Neural crest cell (in vitro differentiated cells): ENCODE results near the gene FNDC10. TPM values are rescaled to one million over a fixed set of nuclear protein-coding genes. Genes with fewer than 3 reads are reported as not detected.
"Not testable (repeated sequence)": the region's sequence is repeated elsewhere in the genome, so short reads cannot be mapped to it uniquely, and the experiment has no call there.

Experiments
- DNase-seq: peaks from one replicate; pipeline ENCODE4 v3.0.0; 2021; ENCODE audit warnings: low read depth, mixed read lengths, low spot score
- H3K27ac Mint-ChIP-seq: one replicate; pipeline ENCODE4 v1.8.0; 2021; ENCODE audit warnings: mild to moderate bottlenecking, mixed read lengths; ENCODE audit not compliant: unreplicated experiment
- H3K27me3 Mint-ChIP-seq: 2 replicates; pipeline ENCODE4 v1.8.0; 2021; ENCODE audit warnings: low read depth, mild to moderate bottlenecking, mixed read lengths
- H3K36me3 Mint-ChIP-seq: 2 replicates; pipeline ENCODE4 v1.8.0; 2021; ENCODE audit warnings: low read depth, mild to moderate bottlenecking, mixed read lengths
- H3K4me1 Mint-ChIP-seq: 2 replicates; pipeline ENCODE4 v1.8.0; 2021; ENCODE audit warnings: mixed read lengths
- H3K4me3 Mint-ChIP-seq: one replicate; pipeline ENCODE4 v1.8.0; 2021; ENCODE audit warnings: mild to moderate bottlenecking, mixed read lengths
- H3K9me3 Mint-ChIP-seq: 2 replicates; pipeline ENCODE4 v1.8.0; 2021; ENCODE audit warnings: mixed read lengths
- total RNA-seq: library from RNA; stranded (reverse); gene quantifications from 2 replicates; pipeline ENCODE4 v1.2.1, GENCODE V29; 2021
- TF ChIP-seq, protein P1 (sequence below): fragments of 200-600 bp; sonication (generic); conservative IDR thresholded peaks from 2 replicates; pipeline ENCODE4 v1.5.0; 2021; ENCODE audit warnings: antibody characterized with exemption, mild to moderate bottlenecking

Gene FNDC10
- total RNA-seq, 1 donor from 2014 or later = 14.3 TPM

DNA sequence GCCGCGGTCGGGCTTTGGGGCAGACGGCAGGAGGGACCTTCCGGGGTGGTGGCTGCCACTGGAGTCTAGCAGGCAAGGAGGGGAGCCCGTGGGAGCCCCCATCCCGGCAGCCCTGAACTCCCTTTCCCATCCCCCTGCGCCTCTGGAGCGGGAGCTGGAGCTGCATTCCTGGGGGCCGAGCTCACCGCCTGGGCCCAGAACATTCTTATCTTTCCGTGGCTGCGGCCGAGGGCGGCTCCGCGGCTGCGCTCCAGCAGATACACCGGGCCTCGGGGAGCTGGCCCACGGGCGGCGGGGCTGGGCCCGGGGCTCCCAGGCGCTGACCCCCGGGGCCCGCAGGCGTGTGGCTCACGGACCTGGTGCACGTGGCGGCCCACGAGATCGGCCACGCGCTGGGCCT, 33.5 kb upstream of the FNDC10 start:
- not testable (repeated sequence) for H3K9me3 Mint-ChIP-seq, H3K36me3 Mint-ChIP-seq, H3K4me3 Mint-ChIP-seq, H3K4me1 Mint-ChIP-seq, H3K27ac Mint-ChIP-seq, DNase-seq
- peaks cover 11% of the 10 kb centered on the region for H3K27me3 Mint-ChIP-seq

DNA sequence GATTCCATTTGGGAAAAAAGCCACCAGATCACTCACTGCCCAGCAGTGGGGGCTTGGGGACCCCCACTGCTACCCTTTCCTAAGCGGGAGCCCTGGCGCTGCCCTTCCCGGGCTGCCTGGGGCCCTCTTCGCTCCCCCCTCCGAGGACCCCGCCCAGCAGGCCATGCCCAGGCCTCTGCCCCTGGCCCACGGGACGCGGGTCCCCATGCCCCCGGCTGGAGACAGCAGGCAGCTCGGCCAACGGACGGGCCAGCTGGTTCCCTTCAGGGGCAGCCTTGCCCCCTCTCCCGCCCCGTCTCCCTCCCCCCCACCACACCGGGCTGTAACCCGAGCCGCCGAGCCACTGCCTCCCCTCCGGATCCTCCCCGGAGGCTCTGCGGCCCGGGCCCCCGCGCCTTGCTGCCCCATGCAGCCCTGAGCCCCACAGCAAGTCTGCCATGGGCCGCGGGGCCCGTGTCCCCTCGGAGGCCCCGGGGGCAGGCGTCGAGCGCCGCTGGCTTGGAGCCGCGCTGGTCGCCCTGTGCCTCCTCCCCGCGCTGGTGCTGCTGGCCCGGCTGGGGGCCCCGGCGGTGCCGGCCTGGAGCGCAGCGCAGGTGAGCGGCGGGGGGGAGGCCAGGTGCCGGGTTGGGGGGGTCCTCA, 32.0 kb upstream of the FNDC10 start, which contains the start of gene MMP23B:
Gene MMP23B, plus strand, starts transcription at position 392 of the 639 bp plus-strand sequence. Its CDS starts 46 bp downstream, at position 438.
- no peaks in the 10 kb centered on the region for H3K36me3 Mint-ChIP-seq
- no peaks in the 10 kb centered on the region for H3K4me1 Mint-ChIP-seq
- TF ChIP-seq, protein P1, sequence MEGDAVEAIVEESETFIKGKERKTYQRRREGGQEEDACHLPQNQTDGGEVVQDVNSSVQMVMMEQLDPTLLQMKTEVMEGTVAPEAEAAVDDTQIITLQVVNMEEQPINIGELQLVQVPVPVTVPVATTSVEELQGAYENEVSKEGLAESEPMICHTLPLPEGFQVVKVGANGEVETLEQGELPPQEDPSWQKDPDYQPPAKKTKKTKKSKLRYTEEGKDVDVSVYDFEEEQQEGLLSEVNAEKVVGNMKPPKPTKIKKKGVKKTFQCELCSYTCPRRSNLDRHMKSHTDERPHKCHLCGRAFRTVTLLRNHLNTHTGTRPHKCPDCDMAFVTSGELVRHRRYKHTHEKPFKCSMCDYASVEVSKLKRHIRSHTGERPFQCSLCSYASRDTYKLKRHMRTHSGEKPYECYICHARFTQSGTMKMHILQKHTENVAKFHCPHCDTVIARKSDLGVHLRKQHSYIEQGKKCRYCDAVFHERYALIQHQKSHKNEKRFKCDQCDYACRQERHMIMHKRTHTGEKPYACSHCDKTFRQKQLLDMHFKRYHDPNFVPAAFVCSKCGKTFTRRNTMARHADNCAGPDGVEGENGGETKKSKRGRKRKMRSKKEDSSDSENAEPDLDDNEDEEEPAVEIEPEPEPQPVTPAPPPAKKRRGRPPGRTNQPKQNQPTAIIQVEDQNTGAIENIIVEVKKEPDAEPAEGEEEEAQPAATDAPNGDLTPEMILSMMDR = no peak
- no peak for DNase-seq
- peaks cover 11% of the 10 kb centered on the region for H3K27me3 Mint-ChIP-seq
- no peaks in the 10 kb centered on the region for H3K9me3 Mint-ChIP-seq
- H3K4me3 Mint-ChIP-seq = no peak within 1 kb of the TSS
- no peak within 1 kb of the TSS for H3K27ac Mint-ChIP-seq

DNA sequence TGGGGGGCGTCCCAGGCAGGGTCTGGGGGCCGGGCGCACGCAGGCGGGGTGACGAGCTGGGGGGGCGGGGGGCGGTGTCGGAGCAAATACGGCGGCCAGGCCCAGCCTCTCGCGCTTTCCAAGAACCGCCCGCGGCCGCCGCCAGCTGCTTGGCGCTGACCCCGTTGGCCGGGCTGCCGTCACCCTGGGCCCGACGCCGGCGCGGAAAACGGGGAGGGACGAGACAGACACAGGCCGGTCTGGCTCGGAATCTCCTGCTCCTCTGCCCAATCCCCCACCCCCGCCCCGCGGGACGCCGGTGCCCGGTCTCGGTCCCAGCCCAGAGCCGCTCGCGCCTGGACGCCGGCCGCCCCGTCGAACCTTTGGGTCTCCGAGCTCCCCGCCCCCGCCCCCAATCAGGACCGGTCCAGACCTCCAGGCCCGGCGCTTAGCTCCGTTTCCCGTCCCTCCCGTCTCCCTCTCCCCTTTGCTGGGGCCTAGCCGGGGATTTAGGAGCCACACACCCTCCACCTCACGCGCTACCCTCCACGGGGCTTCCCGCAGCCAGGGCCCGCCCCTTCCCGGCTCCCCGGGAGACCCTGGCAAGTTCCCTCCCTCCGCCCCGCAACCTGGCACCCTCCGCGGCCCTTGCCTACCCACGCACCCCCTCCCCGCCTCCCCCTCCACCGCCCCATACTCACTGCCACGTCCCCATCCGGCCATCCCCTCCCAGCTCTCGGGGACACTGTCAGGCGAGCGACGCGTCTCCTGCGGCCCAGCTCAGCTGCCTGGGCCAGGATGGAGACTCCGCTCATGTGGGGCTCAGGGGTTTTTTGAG, 31.2 kb upstream of the FNDC10 start:
- DNase-seq = no peak
- no peak overlapping the region for H3K27ac Mint-ChIP-seq
- no peaks in the 10 kb centered on the region for H3K9me3 Mint-ChIP-seq
- H3K4me1 Mint-ChIP-seq = no peaks in the 10 kb centered on the region
- no peak overlapping the region for H3K4me3 Mint-ChIP-seq
- no peaks in the 10 kb centered on the region for H3K36me3 Mint-ChIP-seq
- TF ChIP-seq, protein P1 = no peak
- peaks cover 11% of the 10 kb centered on the region for H3K27me3 Mint-ChIP-seq

DNA sequence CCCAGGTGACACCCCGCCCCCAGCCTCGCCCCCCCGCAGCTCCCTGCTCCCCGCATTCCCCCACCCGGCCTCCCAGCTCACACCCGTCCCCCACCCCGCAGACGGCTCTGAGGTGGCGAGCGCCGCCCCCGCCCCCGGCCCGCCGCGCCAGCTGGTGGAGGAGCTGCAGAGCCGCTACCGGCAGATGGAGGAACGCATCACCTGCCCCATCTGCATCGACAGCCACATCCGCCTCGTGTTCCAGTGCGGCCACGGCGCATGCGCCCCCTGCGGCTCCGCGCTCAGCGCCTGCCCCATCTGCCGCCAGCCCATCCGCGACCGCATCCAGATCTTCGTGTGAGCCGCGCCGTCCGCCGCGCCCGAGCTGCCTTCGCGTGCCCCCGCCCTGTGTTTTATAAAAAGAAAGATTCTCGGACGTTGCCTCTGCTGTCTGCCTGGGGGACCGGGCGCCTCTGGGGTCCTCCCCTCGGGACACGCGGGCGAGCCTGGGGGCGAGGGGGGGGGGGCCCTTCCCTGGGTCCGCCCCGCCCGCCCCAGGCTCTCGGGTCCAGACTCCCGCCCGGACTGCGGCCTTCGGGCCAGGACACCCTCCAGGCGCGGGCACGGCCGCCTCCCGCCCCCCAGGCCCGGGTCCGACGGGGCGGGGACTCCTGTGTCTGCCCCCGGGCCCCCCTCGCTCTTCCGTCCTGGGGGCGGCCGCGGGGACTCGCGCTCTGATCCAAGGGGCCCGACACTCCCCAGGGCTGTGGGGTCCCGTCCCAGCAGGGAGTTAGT, 30.4 kb upstream of the FNDC10 start:
- Mint-ChIP-seq H3K36me3 (no peaks in the 10 kb centered on the region), H3K4me3 (no peak overlapping the region), H3K9me3 (no peaks in the 10 kb centered on the region), H3K27me3 (peaks cover 11% of the 10 kb centered on the region), H3K27ac (no peak overlapping the region), H3K4me1 (no peaks in the 10 kb centered on the region)
- no peak for DNase-seq
- TF ChIP-seq, protein P1 = no peak

DNA sequence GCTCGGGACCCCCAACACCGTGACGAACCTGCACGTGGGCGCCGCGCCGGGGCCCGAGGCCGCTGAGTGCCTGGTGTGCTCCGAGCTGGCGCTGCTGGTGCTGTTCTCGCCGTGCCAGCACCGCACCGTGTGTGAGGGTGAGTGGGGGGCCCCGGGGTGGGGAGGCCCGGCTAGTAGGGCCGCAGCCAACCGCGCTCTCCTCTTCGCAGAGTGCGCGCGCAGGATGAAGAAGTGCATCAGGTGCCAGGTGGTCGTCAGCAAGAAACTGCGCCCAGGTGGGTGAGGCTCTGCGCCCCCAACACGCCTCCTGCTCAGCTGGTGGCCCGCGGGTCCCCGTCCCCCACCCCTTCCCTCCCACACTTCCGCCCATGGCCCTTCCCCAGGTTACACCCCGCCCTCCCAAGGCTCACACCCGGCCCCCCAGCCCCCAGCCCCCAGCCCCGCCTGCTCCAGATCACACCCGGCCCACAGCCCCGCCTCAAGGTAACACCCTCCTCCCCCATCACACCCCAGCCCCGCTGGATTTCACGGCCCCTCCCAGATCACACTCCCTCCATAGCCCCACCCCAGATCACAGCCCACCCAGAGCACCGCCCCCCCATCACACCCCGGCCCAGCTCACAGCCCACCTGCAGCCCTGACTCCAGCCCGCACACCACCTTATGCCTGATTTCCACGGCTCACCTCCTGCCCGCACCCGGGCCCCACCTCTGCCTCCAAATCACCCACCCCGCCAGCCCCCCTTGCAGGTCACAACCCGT, 29.7 kb upstream of the FNDC10 start:
- Mint-ChIP-seq H3K4me3 (no peak overlapping the region), H3K27ac (no peak overlapping the region), H3K27me3 (peaks cover 11% of the 10 kb centered on the region), H3K9me3 (no peaks in the 10 kb centered on the region), H3K36me3 (no peaks in the 10 kb centered on the region), H3K4me1 (no peaks in the 10 kb centered on the region)
- TF ChIP-seq, protein P1 = no peak
- DNase-seq = no peak
